PC-3 (cell line): ENCODE data around the gene SLC26A8.

Experiments
- EZH2phosphoT487 ChIP-seq: fragments of 300-600 bp; sonication (generic); IDR thresholded peaks from 2 replicates; pipeline ENCODE4 v1.6.1; 2018; ENCODE audit warnings: mild to moderate bottlenecking, antibody characterized with exemption, low read length, borderline replicate concordance
- TF ChIP-seq, protein P1 (sequence below): fragments of 300-600 bp; sonication (generic); conservative IDR thresholded peaks from 2 replicates; pipeline ENCODE4 v1.5.1; 2017; ENCODE audit warnings: antibody characterized with exemption, low read depth, mild to moderate bottlenecking, low read length

DNA sequence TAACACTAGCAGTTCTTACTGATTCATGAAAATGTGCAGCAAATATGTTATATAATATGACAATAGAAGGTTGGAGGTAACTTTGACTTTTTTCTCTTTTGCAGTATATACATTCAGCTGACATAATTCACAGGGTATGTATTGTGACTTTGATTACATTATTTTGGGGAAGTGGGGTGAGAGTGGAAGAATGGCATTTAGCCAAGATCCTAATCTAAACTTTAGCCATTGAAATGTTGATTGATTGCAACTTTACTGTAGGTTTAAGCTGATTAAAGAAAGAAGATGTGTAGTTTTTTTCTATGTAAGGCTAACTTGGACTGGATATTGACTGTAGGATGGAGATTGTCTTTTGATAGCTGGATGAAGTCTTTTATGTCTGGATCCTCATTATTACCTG is 49.1 kb upstream of the SLC26A8 start:
- TF ChIP-seq, protein P1, sequence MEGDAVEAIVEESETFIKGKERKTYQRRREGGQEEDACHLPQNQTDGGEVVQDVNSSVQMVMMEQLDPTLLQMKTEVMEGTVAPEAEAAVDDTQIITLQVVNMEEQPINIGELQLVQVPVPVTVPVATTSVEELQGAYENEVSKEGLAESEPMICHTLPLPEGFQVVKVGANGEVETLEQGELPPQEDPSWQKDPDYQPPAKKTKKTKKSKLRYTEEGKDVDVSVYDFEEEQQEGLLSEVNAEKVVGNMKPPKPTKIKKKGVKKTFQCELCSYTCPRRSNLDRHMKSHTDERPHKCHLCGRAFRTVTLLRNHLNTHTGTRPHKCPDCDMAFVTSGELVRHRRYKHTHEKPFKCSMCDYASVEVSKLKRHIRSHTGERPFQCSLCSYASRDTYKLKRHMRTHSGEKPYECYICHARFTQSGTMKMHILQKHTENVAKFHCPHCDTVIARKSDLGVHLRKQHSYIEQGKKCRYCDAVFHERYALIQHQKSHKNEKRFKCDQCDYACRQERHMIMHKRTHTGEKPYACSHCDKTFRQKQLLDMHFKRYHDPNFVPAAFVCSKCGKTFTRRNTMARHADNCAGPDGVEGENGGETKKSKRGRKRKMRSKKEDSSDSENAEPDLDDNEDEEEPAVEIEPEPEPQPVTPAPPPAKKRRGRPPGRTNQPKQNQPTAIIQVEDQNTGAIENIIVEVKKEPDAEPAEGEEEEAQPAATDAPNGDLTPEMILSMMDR = no peak
- no peak for TF ChIP-seq EZH2phosphoT487
